Mesenchymal stem cell (in vitro differentiated cells and primary cell): ENCODE results near the gene C17orf113.

Experiments
- DNase-seq: peaks from one replicate; pipeline ENCODE4 v3.0.0-alpha.2; 2013
- H2AFZ ChIP-seq: one replicate; pipeline ENCODE4 v1.6.1; 2013; ENCODE audit warnings: low read depth, mild to moderate bottlenecking, control low read depth, inconsistent platforms, low read length, moderate library complexity
- H2AK5ac ChIP-seq: 2 replicates; pipeline ENCODE4 v1.6.1; 2013; ENCODE audit warnings: low read length, moderate library complexity, mild to moderate bottlenecking, inconsistent platforms; ENCODE audit not compliant: severe bottlenecking
- H2BK120ac ChIP-seq: one replicate; pipeline ENCODE4 v1.6.1; 2013; ENCODE audit warnings: low read depth, mild to moderate bottlenecking, inconsistent platforms, low read length, moderate library complexity
- H2BK12ac ChIP-seq, 2 experiments: one replicate each; pipeline ENCODE4 v1.6.1; 2013; ENCODE audit warnings: inconsistent platforms in 2 of 2, low read length in 2 of 2, mild to moderate bottlenecking in 2 of 2, moderate library complexity in 2 of 2, control low read depth in 1 of 2
- H2BK15ac ChIP-seq: one replicate; pipeline ENCODE4 v1.6.1; 2013; ENCODE audit warnings: mild to moderate bottlenecking, low read depth, inconsistent platforms; ENCODE audit not compliant: poor library complexity, severe bottlenecking
- H2BK5ac ChIP-seq: 2 replicates; pipeline ENCODE4 v1.6.1; 2013; ENCODE audit warnings: low read depth, mild to moderate bottlenecking, low read length, control low read depth, inconsistent platforms; ENCODE audit not compliant: poor library complexity, severe bottlenecking
- H3K14ac ChIP-seq, 2 experiments: one replicate each; pipeline ENCODE4 v1.6.1; 2013; ENCODE audit warnings: inconsistent platforms in 2 of 2, low read length in 2 of 2, control low read depth in 1 of 2, mild to moderate bottlenecking in 1 of 2, moderate library complexity in 1 of 2
- H3K18ac ChIP-seq, 2 experiments: one replicate each; pipeline ENCODE4 v1.6.1; 2013; ENCODE audit warnings: inconsistent platforms in 2 of 2, low read length in 2 of 2, control low read depth in 1 of 2, low read depth in 1 of 2, mild to moderate bottlenecking in 1 of 2
- H3K23ac ChIP-seq, 2 experiments: one replicate each; pipeline ENCODE4 v1.6.1; 2013; ENCODE audit warnings: inconsistent platforms in 2 of 2, low read length in 2 of 2, mild to moderate bottlenecking in 2 of 2, moderate library complexity in 2 of 2, control low read depth in 1 of 2
- H3K27ac ChIP-seq: 2 replicates; pipeline ENCODE4 v1.5.1; 2013; ENCODE audit warnings: mild to moderate bottlenecking, moderate library complexity, low read length, control low read depth, inconsistent platforms; ENCODE audit not compliant: poor library complexity, severe bottlenecking
- H3K27me3 ChIP-seq, 2 experiments: 2 replicates each; pipeline versions ENCODE4 v1.6.1 to v1.7.0; 2013; ENCODE audit warnings: low read length in 2 of 2, mild to moderate bottlenecking in 2 of 2, moderate library complexity in 2 of 2, control low read depth in 1 of 2, inconsistent platforms in 1 of 2; ENCODE audit not compliant: control insufficient read depth in 1 of 2, insufficient read depth in 1 of 2
- H3K36me3 ChIP-seq, 2 experiments: 2 replicates each; pipeline versions ENCODE4 v1.6.1 to v1.7.0; 2013; ENCODE audit warnings: low read length in 2 of 2, control low read depth in 1 of 2, inconsistent platforms in 1 of 2, low read depth in 1 of 2, mild to moderate bottlenecking in 1 of 2; ENCODE audit not compliant: insufficient read depth in 2 of 2, control insufficient read depth in 1 of 2
- H3K4ac ChIP-seq, 2 experiments: one replicate each; pipeline ENCODE4 v1.6.1; 2013; ENCODE audit warnings: inconsistent platforms in 2 of 2, low read length in 2 of 2, mild to moderate bottlenecking in 2 of 2, moderate library complexity in 2 of 2, control low read depth in 1 of 2, low read depth in 1 of 2
- H3K4me1 ChIP-seq: 2 replicates; pipeline ENCODE4 v1.6.1; 2013; ENCODE audit warnings: low read depth, low read length, control low read depth; ENCODE audit not compliant: control insufficient read depth, insufficient read depth
- H3K4me2 ChIP-seq: 2 replicates; pipeline ENCODE4 v1.6.1; 2013; ENCODE audit warnings: low read length, mild to moderate bottlenecking, inconsistent platforms; ENCODE audit not compliant: poor library complexity, severe bottlenecking
- H3K4me3 ChIP-seq, 2 experiments: 2 replicates each; pipeline versions ENCODE4 v1.5.1 to v1.7.0; 2013; ENCODE audit warnings: low read length in 2 of 2, mild to moderate bottlenecking in 2 of 2, control low read depth in 1 of 2, low read depth in 1 of 2; ENCODE audit not compliant: insufficient read depth in 1 of 2
- H3K79me1 ChIP-seq: replicated peaks from 2 replicates; pipeline ENCODE4 v1.6.1; 2013; ENCODE audit warnings: mild to moderate bottlenecking, control low read depth, low read length, inconsistent platforms; ENCODE audit not compliant: poor library complexity, severe bottlenecking
- H3K9ac ChIP-seq: 2 replicates; pipeline ENCODE4 v1.7.0; 2013; ENCODE audit warnings: mild to moderate bottlenecking, low read length, moderate library complexity
- H3K9me3 ChIP-seq: 2 replicates; pipeline ENCODE4 v1.7.0; 2013; ENCODE audit warnings: mild to moderate bottlenecking, low read length; ENCODE audit not compliant: control insufficient read depth
- H4K8ac ChIP-seq: one replicate; pipeline ENCODE4 v1.6.1; 2013; ENCODE audit warnings: inconsistent platforms, mild to moderate bottlenecking, low read length, moderate library complexity
- H4K91ac ChIP-seq: one replicate; pipeline ENCODE4 v1.6.1; 2013; ENCODE audit warnings: mild to moderate bottlenecking, low read length, inconsistent platforms
- WGBS: methylation state at CpG from one replicate; pipeline ENCODE4 v1.1.7; 2013; ENCODE audit warnings: mixed read lengths; 5-methylcytosine and 5-hydroxymethylcytosine counted together

Gene C17orf113

GRCh38 chr17:41998497-41998896, 51.9 kb downstream of the C17orf113 start:
- DNase-seq = no peak
- no peak overlapping the region for H3K9ac ChIP-seq
- no peak overlapping the region for H4K8ac ChIP-seq
- 50% methylated on average over 2 of the region's 2 CpGs for WGBS
- peaks cover 36 to 89% of the 10 kb centered on the region in 2 experiments for H3K36me3 ChIP-seq
- H3K4me1 ChIP-seq = peaks cover 8% of the 10 kb centered on the region
- no peak overlapping the region for H2AFZ ChIP-seq
- H2BK5ac ChIP-seq = no peak overlapping the region
- H3K4me3 ChIP-seq = no peak overlapping the region
- H3K27me3 ChIP-seq = no peaks in the 10 kb centered on the region
- H3K27ac ChIP-seq = no peak overlapping the region
- H3K4me2 ChIP-seq = no peak overlapping the region
- no peak overlapping the region for H3K18ac ChIP-seq
- H3K14ac ChIP-seq = no peak overlapping the region
- H2BK15ac ChIP-seq = no peak overlapping the region
- H3K4ac ChIP-seq = no peak overlapping the region
- H4K91ac ChIP-seq = no peak overlapping the region
- H3K23ac ChIP-seq = no peak overlapping the region
- no peak overlapping the region for H2BK12ac ChIP-seq
- no peak overlapping the region for H2AK5ac ChIP-seq
- no peaks in the 10 kb centered on the region for H3K9me3 ChIP-seq
- no peak overlapping the region for H2BK120ac ChIP-seq
- peaks cover 17% of the 10 kb centered on the region for H3K79me1 ChIP-seq

- Histone ChIP-seq H3K4me3 (no peak overlapping the region), H2BK120ac (no peak overlapping the region), H2AK5ac (no peak overlapping the region), H3K4me2 (no peak overlapping the region), H3K9me3 (no peaks in the 10 kb centered on the region), H3K23ac (no peak overlapping the region), H2BK15ac (no peak overlapping the region), H3K27ac (peak overlapping the region; percentile 17), H4K8ac (no peak overlapping the region), H4K91ac (no peak overlapping the region), H2BK5ac (no peak overlapping the region), H3K79me1 (peaks cover 22% of the 10 kb centered on the region), H2AFZ (no peak overlapping the region), H3K27me3 (no peaks in the 10 kb centered on the region), H3K4me1 (peaks cover 6% of the 10 kb centered on the region), H3K14ac (no peak overlapping the region), H3K18ac (no peak overlapping the region), H3K36me3 (peaks cover 48 to 89% of the 10 kb centered on the region in 2 experiments), H3K4ac (no peak overlapping the region), H3K9ac (no peak overlapping the region), H2BK12ac (no peak overlapping the region)
- DNase-seq = no peak
- 100% methylated on average over 2 of the region's 2 CpGs for WGBS
These were observed 53.6 kb downstream of the C17orf113 start for GRCh38 chr17:41996855-41997164.

GRCh38 chr17:41992576-41992975, 57.8 kb downstream of the C17orf113 start:
- H2BK15ac ChIP-seq = no peak overlapping the region
- H2AK5ac ChIP-seq = no peak overlapping the region
- no peak overlapping the region for H3K9ac ChIP-seq
- H3K36me3 ChIP-seq = peaks cover 49 to 93% of the 10 kb centered on the region in 2 experiments
- no peak overlapping the region for H4K8ac ChIP-seq
- peaks cover 24% of the 10 kb centered on the region for H3K79me1 ChIP-seq
- no peak overlapping the region for H3K23ac ChIP-seq
- no peaks in the 10 kb centered on the region for H3K27me3 ChIP-seq
- no peaks in the 10 kb centered on the region for H3K9me3 ChIP-seq
- H3K14ac ChIP-seq = no peak overlapping the region
- H3K27ac ChIP-seq = no peak overlapping the region
- no peak for DNase-seq
- H3K4ac ChIP-seq = no peak overlapping the region
- no peak overlapping the region for H2AFZ ChIP-seq
- no peak overlapping the region for H2BK120ac ChIP-seq
- whole genome bisulfite sequencing = 93% methylated on average over 3 of the region's 3 CpGs
- H3K4me1 ChIP-seq = peaks cover 4% of the 10 kb centered on the region
- H3K18ac ChIP-seq = no peak overlapping the region
- no peak overlapping the region for H3K4me2 ChIP-seq
- no peak overlapping the region for H3K4me3 ChIP-seq
- no peak overlapping the region for H4K91ac ChIP-seq
- no peak overlapping the region for H2BK5ac ChIP-seq
- no peak overlapping the region for H2BK12ac ChIP-seq

GRCh38 chr17:41989702-41990419, 60.5 kb downstream of the C17orf113 start:
- Histone ChIP-seq H3K9ac (no peak overlapping the region), H3K9me3 (no peaks in the 10 kb centered on the region), H2BK5ac (peak overlapping the region; percentile 44), H2AK5ac (no peak overlapping the region), H4K91ac (no peak overlapping the region), H3K4me1 (no peaks in the 10 kb centered on the region), H3K27ac (no peak overlapping the region), H2BK12ac (no peak overlapping the region), H3K27me3 (no peaks in the 10 kb centered on the region), H3K23ac (no peak overlapping the region), H3K18ac (no peak overlapping the region), H2AFZ (no peak overlapping the region), H3K36me3 (peaks cover 47 to 92% of the 10 kb centered on the region in 2 experiments), H4K8ac (no peak overlapping the region), H2BK15ac (no peak overlapping the region), H2BK120ac (no peak overlapping the region), H3K4me2 (no peak overlapping the region), H3K4ac (no peak overlapping the region), H3K4me3 (no peak overlapping the region), H3K14ac (peak overlapping the region in 1 of 2 experiments; percentile 58), H3K79me1 (peaks cover 32% of the 10 kb centered on the region)
- DNase-seq = no peak
- WGBS = 88% methylated on average over 5 of the region's 5 CpGs
